Vagina (tissue), 2 donors: ENCODE results near the gene DNM1L.

Source experiments
- CTCF ChIP-seq, 3 experiments: fragments of 450-650 bp in 2 of 3; fragments of 200-600 bp in 1 of 3; sonication (generic) in 1 of 3; IDR thresholded peaks; one replicate each; pipeline ENCODE4 v1.5.1; 2017 to 2019; ENCODE audit warnings: antibody characterized with exemption in 3 of 3, mild to moderate bottlenecking in 2 of 3, moderate library complexity in 2 of 3
- POLR2A ChIP-seq, 2 donors: fragments of 450-650 bp; IDR thresholded peaks; one replicate each; pipeline ENCODE4 v1.6.1; 2017; ENCODE audit warnings: antibody characterized with exemption in 2 of 2, mild to moderate bottlenecking in 2 of 2, moderate library complexity in 2 of 2
- POLR2AphosphoS5 ChIP-seq, 2 donors: sonication (generic); formaldehyde crosslinking; IDR thresholded peaks; one replicate each; pipeline ENCODE4 v1.9.0; 2017; ENCODE audit warnings: antibody characterized with exemption in 2 of 2, mild to moderate bottlenecking in 2 of 2, low read depth in 1 of 2; ENCODE audit not compliant: insufficient read depth in 1 of 2

DNA sequence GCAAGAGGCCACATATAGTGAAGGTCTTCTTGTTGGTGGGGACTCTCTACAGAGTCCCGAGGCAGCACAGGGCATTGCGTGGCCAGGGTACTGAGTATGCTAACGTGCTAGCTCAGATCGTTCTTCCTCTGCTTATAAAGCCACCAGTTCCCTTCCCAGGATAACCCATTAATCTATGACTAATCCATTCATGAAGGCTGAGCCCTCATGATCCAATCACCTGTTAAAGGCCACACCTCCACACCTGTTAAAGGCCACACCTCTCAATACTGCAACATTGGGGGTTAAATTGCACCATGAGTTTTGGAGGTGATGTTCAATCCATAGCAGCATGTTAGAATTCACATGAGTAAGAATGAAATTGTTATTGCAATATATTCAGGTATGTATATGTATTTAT, 89.4 kb downstream of the DNM1L start:
- TF ChIP-seq POLR2A (IDR thresholded peaks at IDR 0.05) (no peak), CTCF (IDR thresholded peaks at IDR 0.05) (no peak), POLR2AphosphoS5 (IDR thresholded peaks at IDR 0.05; ENCODE audit: insufficient read depth in 1 of 2, low read depth in 1 of 2) (no peak)
